Epithelial cell of proximal tubule (primary cell): Measurements from ENCODE around the gene PTPN2. TPM values are rescaled to one million over a fixed set of nuclear protein-coding genes. Genes with fewer than 3 reads are reported as not detected.
"Not testable (repeated sequence)": the region's sequence is repeated elsewhere in the genome, so short reads cannot be mapped to it uniquely, and the experiment has no call there.

Experiments
- DNase-seq: peaks from one replicate; pipeline ENCODE4 v3.0.0-alpha.2; 2011; ENCODE audit warnings: low read depth
- H3K4me3 ChIP-seq: 2 replicates; pipeline ENCODE4 v1.5.1; 2011; ENCODE audit warnings: low read depth, mild to moderate bottlenecking, low read length
- CTCF ChIP-seq: conservative IDR thresholded peaks from 2 replicates; pipeline ENCODE4 v1.5.1; 2012; ENCODE audit warnings: low read depth, mild to moderate bottlenecking, low read length
- total RNA-seq: library from RNA; depleted of rRNA; stranded (reverse); fragments of >200 nt; gene quantifications from 2 replicates; pipeline ENCODE4 v1.2.3, GENCODE V29; 2015

The PTPN2 gene
- total RNA-seq, 1 donor from 2014 or later, result 54.0 TPM

GRCh38 chr18:12765126-12765525, 118.9 kb downstream of the PTPN2 start:
- DNase-seq, result no peak
- TF ChIP-seq CTCF, result no peak

GRCh38 chr18:12758566-12758965, 125.5 kb downstream of the PTPN2 start:
- not testable (repeated sequence) for DNase-seq, H3K4me3 ChIP-seq

More at GRCh38 chr18:12765126-12765525, 118.9 kb downstream of the PTPN2 start:
- no peak overlapping the region for H3K4me3 ChIP-seq

- not testable (repeated sequence) for H3K4me3 ChIP-seq, DNase-seq
These were observed 127.3 kb downstream of the PTPN2 start for GRCh38 chr18:12756619-12757239.

GRCh38 chr18:12755606-12756005, 128.4 kb downstream of the PTPN2 start:
- not testable (repeated sequence) for DNase-seq, H3K4me3 ChIP-seq

GRCh38 chr18:12754511-12754910, 129.5 kb downstream of the PTPN2 start:
- no peak for TF ChIP-seq CTCF
- no peak overlapping the region for H3K4me3 ChIP-seq
- DNase-seq, result no peak

GRCh38 chr18:12751891-12752290, 132.1 kb downstream of the PTPN2 start:
- TF ChIP-seq CTCF, result no peak
- no peak overlapping the region for H3K4me3 ChIP-seq
- DNase-seq, result no peak

GRCh38 chr18:12751503-12751884, 132.5 kb downstream of the PTPN2 start:
- TF ChIP-seq CTCF, result no peak
- no peak for DNase-seq

GRCh38 chr18:12750715-12751502, 133.1 kb downstream of the PTPN2 start:
- no peak overlapping the region for H3K4me3 ChIP-seq
- no peak for DNase-seq
- no peak for TF ChIP-seq CTCF

More at GRCh38 chr18:12751503-12751884, 132.5 kb downstream of the PTPN2 start:
- no peak overlapping the region for H3K4me3 ChIP-seq
